Measurements from ENCODE around the gene ZMAT5.
A peak's percentile ranks its signal among the peaks of the same experiment; 100 is the strongest.
"Not testable (repeated sequence)": the region's sequence is repeated elsewhere in the genome, so short reads cannot be mapped to it uniquely, and the experiment has no call there.

ZMAT5 gene

DNA sequence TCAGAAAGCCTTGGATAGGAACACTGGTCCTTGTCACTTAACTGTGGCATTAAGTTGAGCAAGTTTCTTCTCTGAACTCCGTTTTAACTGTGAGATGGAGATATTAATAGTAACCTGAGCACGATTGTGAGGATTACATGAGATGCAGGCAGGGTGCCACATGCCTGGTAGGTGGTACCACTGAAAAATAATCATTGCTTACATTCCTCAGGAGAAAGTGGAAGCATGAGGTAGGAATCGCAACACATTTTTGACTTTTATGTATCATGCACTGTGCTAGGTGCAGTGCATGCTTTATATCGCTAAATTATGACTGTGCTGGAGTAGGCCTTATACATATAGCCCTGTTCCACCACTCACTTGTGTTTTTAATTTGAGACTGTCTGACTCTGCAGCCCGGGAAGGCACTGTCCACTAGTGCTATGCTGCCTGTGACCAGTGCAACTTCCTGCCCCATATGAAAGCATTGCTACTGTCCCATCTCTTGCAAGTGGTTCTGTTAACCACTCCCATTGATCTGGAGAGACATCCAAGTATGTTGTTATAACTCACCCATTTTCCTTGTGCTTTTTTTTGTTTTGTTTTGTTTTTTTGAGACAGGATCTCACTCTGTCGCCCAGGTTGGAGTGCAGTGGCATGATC, 1.4 kb upstream of the ZMAT5 start:
- no peaks in the 10 kb centered on the region for H3K27me3 ChIP-seq (ENCODE audit: control insufficient read depth, insufficient read depth, low read length)
- peaks cover 14% of the 10 kb centered on the region for H3K36me3 ChIP-seq (ENCODE audit: control insufficient read depth, insufficient read depth, low read length)
- H3K4me3 ChIP-seq (ENCODE audit: low read depth, low read length): peak overlapping the region; percentile 96
- peak overlapping the region; percentile 90 for H3K9ac ChIP-seq (ENCODE audit: low read length)
- no peaks in the 10 kb centered on the region for H3K9me3 ChIP-seq (ENCODE audit: control insufficient read depth, insufficient read depth, low read depth, low read length)
- H3K27ac ChIP-seq (ENCODE audit: low read depth, low read length): no peak overlapping the region
- H3K4me1 ChIP-seq (ENCODE audit: control insufficient read depth, insufficient read depth, low read length): peaks cover 10% of the 10 kb centered on the region

DNA sequence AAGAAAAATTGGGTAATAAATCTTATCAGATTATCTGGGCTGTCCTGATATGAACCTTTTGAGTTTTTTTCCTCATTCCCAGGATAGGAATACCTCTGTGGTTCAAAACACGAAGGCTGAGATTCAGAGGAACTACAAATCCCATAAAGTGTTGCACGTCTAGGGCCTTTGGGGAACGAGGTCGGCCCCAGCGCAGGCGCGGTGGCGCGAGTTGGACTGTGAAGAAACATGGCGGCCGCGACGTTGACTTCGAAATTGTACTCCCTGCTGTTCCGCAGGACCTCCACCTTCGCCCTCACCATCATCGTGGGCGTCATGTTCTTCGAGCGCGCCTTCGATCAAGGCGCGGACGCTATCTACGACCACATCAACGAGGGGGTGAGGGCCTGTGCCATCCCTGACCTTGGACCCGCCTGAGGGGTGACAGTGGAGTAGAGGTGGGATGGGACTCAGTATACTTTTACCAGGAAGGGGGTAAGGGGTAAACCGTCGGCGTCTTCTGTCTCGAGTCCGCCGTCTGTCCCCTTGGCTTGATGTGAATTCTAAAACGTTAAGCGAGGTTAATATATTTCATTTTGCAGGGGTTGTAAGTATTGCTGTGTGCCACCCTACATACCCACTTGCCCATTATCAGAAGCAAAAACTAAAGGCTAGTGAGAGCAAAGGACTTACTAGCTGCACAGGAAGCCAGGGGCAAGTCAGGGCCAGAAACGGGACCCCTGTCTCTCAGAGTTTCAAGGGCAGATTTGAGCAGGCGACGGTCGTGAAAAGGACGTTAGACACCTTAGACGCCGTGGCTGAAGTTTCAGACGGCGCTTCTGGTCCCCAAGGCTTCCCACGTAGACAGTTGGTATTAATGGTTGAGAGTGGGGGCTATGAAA, 604 bp upstream of the ZMAT5 start, which contains the start of gene UQCR10:
UQCR10 (plus strand) TSS at position 199 of the 881 bp plus-strand sequence; CDS start at position 229, 30 bp downstream.
- Histone ChIP-seq H3K27ac (ENCODE audit: low read depth, low read length) (peak within 1 kb of the TSS; percentile 98), H3K27me3 (ENCODE audit: control insufficient read depth, insufficient read depth, low read length) (no peaks in the 10 kb centered on the region), H3K9me3 (ENCODE audit: control insufficient read depth, insufficient read depth, low read depth, low read length) (no peaks in the 10 kb centered on the region), H3K4me1 (ENCODE audit: control insufficient read depth, insufficient read depth, low read length) (peaks cover 10% of the 10 kb centered on the region), H3K36me3 (ENCODE audit: control insufficient read depth, insufficient read depth, low read length) (peaks cover 14% of the 10 kb centered on the region), H3K4me3 (ENCODE audit: low read depth, low read length) (peak within 1 kb of the TSS; percentile 96), H3K9ac (ENCODE audit: low read length) (peak within 1 kb of the TSS; percentile 90)

DNA sequence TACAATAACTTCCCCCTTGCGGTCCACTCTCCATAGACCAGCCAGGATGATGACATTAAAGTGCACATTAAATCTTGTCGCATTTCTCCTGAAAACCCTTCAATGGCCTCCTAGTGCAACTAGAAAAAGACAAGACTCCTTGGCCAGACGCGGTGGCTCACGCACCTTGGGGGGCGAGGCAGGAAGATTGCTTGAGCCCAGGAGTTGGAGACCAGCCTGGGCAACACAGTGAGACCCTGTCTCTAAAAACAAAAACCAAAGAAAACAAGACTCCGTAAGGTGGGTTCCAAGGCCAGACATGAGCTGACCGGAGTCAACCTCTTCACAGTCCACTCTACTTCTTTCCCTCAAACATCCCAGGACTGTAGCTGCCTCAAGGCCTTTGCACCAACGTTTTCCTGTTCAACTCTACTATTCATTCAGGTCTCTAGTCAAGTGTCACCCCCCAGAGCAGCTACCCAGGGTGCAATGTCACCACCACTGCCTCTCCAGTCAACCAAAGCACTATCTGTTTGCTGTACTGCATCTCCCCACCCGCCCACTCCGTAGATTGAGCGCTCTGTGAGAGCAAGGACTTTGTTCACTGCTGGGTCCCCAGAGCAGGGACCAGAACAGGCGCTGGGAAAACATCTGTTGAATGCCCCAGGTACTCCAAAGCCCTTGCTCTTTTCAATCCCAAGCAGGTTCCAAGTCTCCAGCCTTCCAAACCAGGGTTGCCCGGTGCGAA, 739 bp downstream of the ZMAT5 start:
- H3K36me3 ChIP-seq (ENCODE audit: control insufficient read depth, insufficient read depth, low read length): peaks cover 14% of the 10 kb centered on the region
- no peaks in the 10 kb centered on the region for H3K9me3 ChIP-seq (ENCODE audit: control insufficient read depth, insufficient read depth, low read depth, low read length)
- H3K9ac ChIP-seq (ENCODE audit: low read length): peak overlapping the region; percentile 90
- H3K27ac ChIP-seq (ENCODE audit: low read depth, low read length): peak overlapping the region; percentile 58; the same call in 1 of the 2 replicates
- no peaks in the 10 kb centered on the region for H3K27me3 ChIP-seq (ENCODE audit: control insufficient read depth, insufficient read depth, low read length)
- peak overlapping the region; percentile 96 for H3K4me3 ChIP-seq (ENCODE audit: low read depth, low read length)
- H3K4me1 ChIP-seq (ENCODE audit: control insufficient read depth, insufficient read depth, low read length): peaks cover 10% of the 10 kb centered on the region

GRCh38 chr22:29762263-29762662, 4.5 kb downstream of the ZMAT5 start:
- Histone ChIP-seq H3K4me1 (ENCODE audit: control insufficient read depth, insufficient read depth, low read length) (peaks cover 5% of the 10 kb centered on the region; the same call in 1 of the 2 replicates), H3K27me3 (ENCODE audit: control insufficient read depth, insufficient read depth, low read length) (no peaks in the 10 kb centered on the region), H3K27ac (ENCODE audit: low read depth, low read length) (no peak overlapping the region), H3K36me3 (ENCODE audit: control insufficient read depth, insufficient read depth, low read length) (no peaks in the 10 kb centered on the region; the same call in 1 of the 2 replicates), H3K9ac (ENCODE audit: low read length) (no peak overlapping the region), H3K4me3 (ENCODE audit: low read depth, low read length) (no peak overlapping the region), H3K9me3 (ENCODE audit: control insufficient read depth, insufficient read depth, low read depth, low read length) (no peaks in the 10 kb centered on the region)

DNA sequence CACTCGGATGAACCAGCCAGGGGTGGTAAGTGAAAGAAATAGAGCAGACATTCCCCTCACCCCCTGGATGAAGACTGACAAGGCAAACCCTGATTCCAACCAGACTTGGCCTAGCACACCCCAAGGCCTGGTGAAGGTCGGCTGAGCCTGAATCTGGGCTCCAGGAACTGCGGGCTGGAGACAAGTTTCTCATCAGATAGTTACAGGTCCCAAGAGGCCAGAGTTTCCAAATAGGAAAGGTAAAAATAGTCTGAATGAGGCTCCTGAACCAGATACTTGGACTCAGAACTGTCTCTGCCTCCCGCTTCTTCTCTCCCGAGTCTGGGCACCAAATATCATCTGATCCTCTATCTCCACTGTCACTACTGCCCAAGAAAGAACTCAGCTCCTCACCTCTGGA, 7.8 kb downstream of the ZMAT5 start:
- Histone ChIP-seq H3K9ac (ENCODE audit: low read length) (no peak overlapping the region), H3K9me3 (ENCODE audit: control insufficient read depth, insufficient read depth, low read depth, low read length) (no peaks in the 10 kb centered on the region), H3K27ac (ENCODE audit: low read depth, low read length) (no peak overlapping the region), H3K4me1 (ENCODE audit: control insufficient read depth, insufficient read depth, low read length) (no peaks in the 10 kb centered on the region; the same call in 1 of the 2 replicates), H3K4me3 (ENCODE audit: low read depth, low read length) (no peak overlapping the region), H3K36me3 (ENCODE audit: control insufficient read depth, insufficient read depth, low read length) (no peaks in the 10 kb centered on the region), H3K27me3 (ENCODE audit: control insufficient read depth, insufficient read depth, low read length) (no peaks in the 10 kb centered on the region)

DNA sequence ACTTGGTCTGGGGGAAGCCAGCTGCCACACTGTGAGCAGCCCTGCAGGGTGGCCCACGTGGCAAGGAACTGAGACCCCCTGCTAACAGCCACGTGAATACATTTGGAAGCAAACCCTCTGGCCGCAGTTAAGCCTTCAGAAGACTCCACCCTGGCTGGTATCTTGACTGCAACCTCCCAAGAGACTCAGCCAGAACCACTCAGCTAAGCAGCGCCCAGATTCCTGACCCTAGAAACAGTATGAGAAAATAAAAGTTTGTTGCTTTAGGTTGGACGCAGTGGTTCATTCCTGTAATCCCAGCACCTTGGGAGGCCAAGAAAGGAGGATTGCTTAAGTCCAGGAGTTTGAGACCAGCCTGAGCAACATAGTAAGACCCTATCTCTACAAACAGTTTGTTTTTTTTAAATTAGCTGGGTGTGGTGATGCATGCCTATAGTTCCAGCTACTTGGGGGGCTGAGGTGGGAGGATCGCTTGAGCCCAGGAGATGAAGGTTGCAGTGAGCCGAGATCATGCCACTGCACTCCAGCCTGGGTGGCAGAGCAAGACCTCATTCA, 8.7 kb downstream of the ZMAT5 start:
- H3K9me3 ChIP-seq (ENCODE audit: control insufficient read depth, insufficient read depth, low read depth, low read length): no peaks in the 10 kb centered on the region

GRCh38 chr22:29757096-29757495, 9.7 kb downstream of the ZMAT5 start:
- Histone ChIP-seq H3K27me3 (ENCODE audit: control insufficient read depth, insufficient read depth, low read length) (no peaks in the 10 kb centered on the region), H3K4me3 (ENCODE audit: low read depth, low read length) (no peak overlapping the region), H3K9ac (ENCODE audit: low read length) (no peak overlapping the region), H3K9me3 (ENCODE audit: control insufficient read depth, insufficient read depth, low read depth, low read length) (no peaks in the 10 kb centered on the region), H3K4me1 (ENCODE audit: control insufficient read depth, insufficient read depth, low read length) (no peaks in the 10 kb centered on the region; the same call in 1 of the 2 replicates), H3K36me3 (ENCODE audit: control insufficient read depth, insufficient read depth, low read length) (no peaks in the 10 kb centered on the region), H3K27ac (ENCODE audit: low read depth, low read length) (no peak overlapping the region)

More for the DNA sequence above, 8.7 kb downstream of the ZMAT5 start:
- Histone ChIP-seq H3K36me3 (ENCODE audit: control insufficient read depth, insufficient read depth, low read length) (no peaks in the 10 kb centered on the region), H3K4me1 (ENCODE audit: control insufficient read depth, insufficient read depth, low read length) (no peaks in the 10 kb centered on the region; the same call in 1 of the 2 replicates), H3K27me3 (ENCODE audit: control insufficient read depth, insufficient read depth, low read length) (no peaks in the 10 kb centered on the region), H3K9ac (ENCODE audit: low read length) (no peak overlapping the region), H3K4me3 (ENCODE audit: low read depth, low read length) (no peak overlapping the region), H3K27ac (ENCODE audit: low read depth, low read length) (no peak overlapping the region)

DNA sequence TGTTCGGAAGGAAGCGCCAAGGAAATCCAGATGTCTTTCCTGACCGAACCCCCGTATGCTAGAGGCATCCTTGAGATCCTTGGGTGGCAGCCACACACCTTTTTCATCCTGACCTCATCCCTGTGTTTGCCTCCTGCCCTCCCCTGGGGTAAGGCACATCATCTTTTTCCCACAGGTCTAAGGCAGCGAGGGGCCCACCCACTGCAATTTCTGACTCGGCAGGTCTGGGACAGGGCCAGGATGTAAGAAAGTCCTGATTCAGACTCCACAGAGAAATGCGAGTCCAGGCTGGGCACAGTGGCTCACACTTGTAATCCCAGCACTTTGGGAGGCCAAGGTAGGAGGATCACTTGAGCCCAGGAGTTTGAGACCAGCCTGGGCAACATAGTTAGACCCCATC, 10.5 kb downstream of the ZMAT5 start:
- no peaks in the 10 kb centered on the region for H3K9me3 ChIP-seq (ENCODE audit: control insufficient read depth, insufficient read depth, low read depth, low read length)
- no peaks in the 10 kb centered on the region; the same call in 1 of the 2 replicates for H3K4me1 ChIP-seq (ENCODE audit: control insufficient read depth, insufficient read depth, low read length)
- no peak overlapping the region for H3K9ac ChIP-seq (ENCODE audit: low read length)
- H3K27ac ChIP-seq (ENCODE audit: low read depth, low read length): no peak overlapping the region
- no peaks in the 10 kb centered on the region for H3K27me3 ChIP-seq (ENCODE audit: control insufficient read depth, insufficient read depth, low read length)
- H3K36me3 ChIP-seq (ENCODE audit: control insufficient read depth, insufficient read depth, low read length): no peaks in the 10 kb centered on the region
- H3K4me3 ChIP-seq (ENCODE audit: low read depth, low read length): no peak overlapping the region

GRCh38 chr22:29755889-29756288, 10.9 kb downstream of the ZMAT5 start:
- Histone ChIP-seq H3K4me1 (ENCODE audit: control insufficient read depth, insufficient read depth, low read length) (no peaks in the 10 kb centered on the region; the same call in 1 of the 2 replicates), H3K27ac (ENCODE audit: low read depth, low read length) (no peak overlapping the region), H3K27me3 (ENCODE audit: control insufficient read depth, insufficient read depth, low read length) (no peaks in the 10 kb centered on the region), H3K4me3 (ENCODE audit: low read depth, low read length) (no peak overlapping the region), H3K9me3 (ENCODE audit: control insufficient read depth, insufficient read depth, low read depth, low read length) (no peaks in the 10 kb centered on the region), H3K9ac (ENCODE audit: low read length) (no peak overlapping the region), H3K36me3 (ENCODE audit: control insufficient read depth, insufficient read depth, low read length) (no peaks in the 10 kb centered on the region)

- H3K9me3 ChIP-seq (ENCODE audit: control insufficient read depth, insufficient read depth, low read depth, low read length); H3K36me3 ChIP-seq (ENCODE audit: control insufficient read depth, insufficient read depth, low read length); H3K27me3 ChIP-seq (ENCODE audit: control insufficient read depth, insufficient read depth, low read length); H3K4me1 ChIP-seq (ENCODE audit: control insufficient read depth, insufficient read depth, low read length); H3K9ac ChIP-seq (ENCODE audit: low read length); H3K27ac ChIP-seq (ENCODE audit: low read depth, low read length); H3K4me3 ChIP-seq (ENCODE audit: low read depth, low read length): not testable (repeated sequence)
Measured at GRCh38 chr22:29754658-29755395, 12.0 kb downstream of the ZMAT5 start.
